HG03354 (cell line): ENCODE measurements around the gene CNTNAP4.
A peak's percentile ranks its signal among the peaks of the same experiment; 100 is the strongest.

Source experiments
- ATAC-seq: cut with Tn5 transposase; IDR thresholded peaks from one replicate; pipeline ENCODE4 v1.9.1; 2021; ENCODE audit warnings: mild to moderate bottlenecking; ENCODE audit not compliant: unreplicated experiment, poor library complexity, severe bottlenecking

Gene CNTNAP4

GRCh38 chr16:76541070-76541469 is 263.9 kb downstream of the CNTNAP4 start:
- no peak for ATAC-seq

- no peak for ATAC-seq
These were observed 288.3 kb downstream of the CNTNAP4 start for GRCh38 chr16:76565542-76565941.

- no peak for ATAC-seq
These were observed 294.6 kb downstream of the CNTNAP4 start for GRCh38 chr16:76571755-76572154.

- ATAC-seq = no peak
These were observed 296.1 kb downstream of the CNTNAP4 start for GRCh38 chr16:76573281-76573680.

GRCh38 chr16:76574651-76575050 is 297.4 kb downstream of the CNTNAP4 start:
- no peak for ATAC-seq

GRCh38 chr16:76576526-76576925 is 299.3 kb downstream of the CNTNAP4 start:
- no peak for ATAC-seq

- ATAC-seq = peak; percentile 73
These were observed 299.8 kb downstream of the CNTNAP4 start for GRCh38 chr16:76577003-76577402.

GRCh38 chr16:76579277-76579922 is 302.2 kb downstream of the CNTNAP4 start:
- ATAC-seq = no peak

- ATAC-seq = no peak
These were observed 306.3 kb downstream of the CNTNAP4 start for GRCh38 chr16:76583466-76583865.

- ATAC-seq = no peak
These were observed 306.7 kb downstream of the CNTNAP4 start for GRCh38 chr16:76583945-76584344.

- ATAC-seq = no peak
These were observed 321.3 kb downstream of the CNTNAP4 start for GRCh38 chr16:76598498-76598897.

- ATAC-seq = no peak
These were observed 330.1 kb downstream of the CNTNAP4 start for GRCh38 chr16:76607317-76607716.
